Measurements from ENCODE around the gene NFILZ. TPM values are rescaled to one million over a fixed set of nuclear protein-coding genes. Genes with fewer than 3 reads are reported as not detected.

NFILZ gene
- total RNA-seq, 4 donors from 2014 or later: not detected

- TF ChIP-seq, protein P1, sequence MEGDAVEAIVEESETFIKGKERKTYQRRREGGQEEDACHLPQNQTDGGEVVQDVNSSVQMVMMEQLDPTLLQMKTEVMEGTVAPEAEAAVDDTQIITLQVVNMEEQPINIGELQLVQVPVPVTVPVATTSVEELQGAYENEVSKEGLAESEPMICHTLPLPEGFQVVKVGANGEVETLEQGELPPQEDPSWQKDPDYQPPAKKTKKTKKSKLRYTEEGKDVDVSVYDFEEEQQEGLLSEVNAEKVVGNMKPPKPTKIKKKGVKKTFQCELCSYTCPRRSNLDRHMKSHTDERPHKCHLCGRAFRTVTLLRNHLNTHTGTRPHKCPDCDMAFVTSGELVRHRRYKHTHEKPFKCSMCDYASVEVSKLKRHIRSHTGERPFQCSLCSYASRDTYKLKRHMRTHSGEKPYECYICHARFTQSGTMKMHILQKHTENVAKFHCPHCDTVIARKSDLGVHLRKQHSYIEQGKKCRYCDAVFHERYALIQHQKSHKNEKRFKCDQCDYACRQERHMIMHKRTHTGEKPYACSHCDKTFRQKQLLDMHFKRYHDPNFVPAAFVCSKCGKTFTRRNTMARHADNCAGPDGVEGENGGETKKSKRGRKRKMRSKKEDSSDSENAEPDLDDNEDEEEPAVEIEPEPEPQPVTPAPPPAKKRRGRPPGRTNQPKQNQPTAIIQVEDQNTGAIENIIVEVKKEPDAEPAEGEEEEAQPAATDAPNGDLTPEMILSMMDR (IDR thresholded peaks at IDR 0.05): no peak
- TF ChIP-seq POLR2AphosphoS5 (IDR thresholded peaks at IDR 0.05) (no peak), POLR2A (IDR thresholded peaks at IDR 0.05) (no peak), EP300 (IDR thresholded peaks at IDR 0.05) (no peak)
- peaks cover 0 to 86% of the 10 kb centered on the region in 2 donors for H3K36me3 ChIP-seq
- H3K27ac ChIP-seq: no peak overlapping the region
- no peaks in the 10 kb centered on the region for H3K27me3 ChIP-seq
- H3K9me3 ChIP-seq: peaks cover 0 to 7% (median 0%) of the 10 kb centered on the region in 3 donors
- 93 to 100% methylated on average over 1 to 2 of the region's 2 CpGs for WGBS, 2 donors (ENCODE audit: low coverage in 1 of 2)
- no peak for ATAC-seq
- peaks cover 0 to 10% (median 4%) of the 10 kb centered on the region in 3 donors for H3K4me1 ChIP-seq
- no peak overlapping the region for H3K4me3 ChIP-seq
Measured at GRCh38 chr19:8600064-8600463, 30.4 kb upstream of the NFILZ start.

DNA sequence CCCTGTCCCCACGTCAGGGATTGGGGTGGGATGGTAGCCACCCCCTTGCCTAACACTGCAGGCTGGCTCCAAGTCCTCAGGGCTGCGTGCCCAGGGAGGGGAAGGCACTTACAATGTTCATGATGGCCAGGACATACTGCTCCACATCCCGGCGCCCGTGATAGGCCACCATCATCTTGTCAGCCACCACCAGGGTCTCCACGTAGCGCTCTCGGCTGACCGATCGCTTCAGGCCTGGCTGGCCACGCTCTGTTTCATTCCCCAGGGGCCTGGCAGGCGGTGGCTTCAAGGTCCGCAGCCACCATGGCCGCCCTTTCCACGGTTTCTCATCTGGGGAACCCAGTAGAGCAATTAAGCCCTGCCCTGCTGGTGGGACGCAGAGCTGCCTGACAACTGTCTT is 29.6 kb upstream of the NFILZ start:
- H3K9me3 ChIP-seq: peaks cover 0 to 13% (median 0%) of the 10 kb centered on the region in 3 donors
- H3K4me1 ChIP-seq: peaks cover 0 to 2% (median 0%) of the 10 kb centered on the region in 3 donors
- no peak overlapping the region for H3K27ac ChIP-seq
- H3K4me3 ChIP-seq: no peak overlapping the region
- 100% methylated on average over 11 of the region's 16 CpGs; no CpG with 5 or more reads in 1 of the 2 donors for WGBS, 2 donors (ENCODE audit: low coverage in 1 of 2)
- TF ChIP-seq POLR2AphosphoS5 (IDR thresholded peaks at IDR 0.05) (no peak), POLR2A (IDR thresholded peaks at IDR 0.05) (no peak), EP300 (IDR thresholded peaks at IDR 0.05) (no peak)
- TF ChIP-seq, protein P1 (IDR thresholded peaks at IDR 0.05): no peak
- no peak for ATAC-seq
- peaks cover 0 to 88% of the 10 kb centered on the region in 2 donors for H3K36me3 ChIP-seq
- no peaks in the 10 kb centered on the region for H3K27me3 ChIP-seq

GRCh38 chr19:8601796-8602195 is 28.6 kb upstream of the NFILZ start:
- 71 to 100% methylated on average over 2 to 3 of the region's 5 CpGs for WGBS, 2 donors (ENCODE audit: low coverage in 1 of 2)
- TF ChIP-seq POLR2A (IDR thresholded peaks at IDR 0.05) (no peak), EP300 (IDR thresholded peaks at IDR 0.05) (no peak), POLR2AphosphoS5 (IDR thresholded peaks at IDR 0.05) (no peak)
- TF ChIP-seq, protein P1 (IDR thresholded peaks at IDR 0.05): no peak
- peaks cover 0 to 13% (median 0%) of the 10 kb centered on the region in 3 donors for H3K9me3 ChIP-seq
- H3K4me3 ChIP-seq: no peak overlapping the region
- no peaks in the 10 kb centered on the region for H3K27me3 ChIP-seq
- peaks cover 0 to under 1% (median 0%) of the 10 kb centered on the region in 3 donors for H3K4me1 ChIP-seq
- no peak for ATAC-seq
- peaks cover 0 to 79% of the 10 kb centered on the region in 2 donors for H3K36me3 ChIP-seq
- H3K27ac ChIP-seq: no peak overlapping the region

GRCh38 chr19:8605514-8605913 is 24.9 kb upstream of the NFILZ start:
- no peak for ATAC-seq
- peaks cover 0 to 47% of the 10 kb centered on the region in 2 donors for H3K36me3 ChIP-seq
- no peak for TF ChIP-seq POLR2AphosphoS5 (IDR thresholded peaks at IDR 0.05)
- TF ChIP-seq, protein P1 (IDR thresholded peaks at IDR 0.05): no peak
- no peak for TF ChIP-seq EP300 (IDR thresholded peaks at IDR 0.05)
- no peak for TF ChIP-seq POLR2A (IDR thresholded peaks at IDR 0.05)
- no peak overlapping the region for H3K4me3 ChIP-seq
- H3K27ac ChIP-seq: no peak overlapping the region
- H3K27me3 ChIP-seq: no peaks in the 10 kb centered on the region
- H3K4me1 ChIP-seq: peaks cover 0 to 36% (median 10%) of the 10 kb centered on the region in 3 donors
- H3K9me3 ChIP-seq: peaks cover 0 to 13% (median 0%) of the 10 kb centered on the region in 3 donors
- 97% methylated on average over 5 of the region's 17 CpGs; no CpG with 5 or more reads in 1 of the 2 donors for WGBS, 2 donors (ENCODE audit: low coverage in 1 of 2)

DNA sequence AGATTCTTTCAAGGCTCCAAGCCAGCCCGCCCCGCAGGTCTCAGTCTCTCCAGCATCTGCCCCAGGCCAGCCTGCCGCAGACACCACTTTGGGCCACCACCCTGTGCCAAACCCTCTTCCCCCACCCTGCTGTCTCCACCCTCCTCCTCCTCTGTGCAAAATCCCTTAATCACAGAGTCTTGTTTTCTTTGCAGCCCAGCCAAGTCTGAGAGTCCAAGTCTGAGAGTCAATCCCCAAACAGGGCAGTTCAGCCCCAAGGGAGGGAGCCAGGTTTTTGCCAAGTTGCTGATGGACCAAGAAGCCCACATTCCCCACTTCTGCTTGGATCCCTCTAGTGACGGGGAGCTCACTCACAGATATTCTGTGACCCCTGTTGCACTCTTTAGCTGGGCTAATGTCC is 23.0 kb upstream of the NFILZ start:
- no peak for TF ChIP-seq EP300 (IDR thresholded peaks at IDR 0.05)
- TF ChIP-seq POLR2AphosphoS5 (IDR thresholded peaks at IDR 0.05): no peak
- no peak for TF ChIP-seq POLR2A (IDR thresholded peaks at IDR 0.05)
- TF ChIP-seq, protein P1 (IDR thresholded peaks at IDR 0.05): no peak
- Histone ChIP-seq H3K9me3 (peaks cover 0 to 13% (median 0%) of the 10 kb centered on the region in 3 donors), H3K4me1 (peaks cover 0 to 51% (median 13%) of the 10 kb centered on the region in 3 donors), H3K36me3 (peaks cover 0 to 28% of the 10 kb centered on the region in 2 donors), H3K27me3 (no peaks in the 10 kb centered on the region), H3K27ac (peak overlapping the region in 1 of 4 donors; percentile 6), H3K4me3 (no peak overlapping the region)
- no peak for ATAC-seq
- 59 to 80% methylated on average over 1 to 4 of the region's 4 CpGs for WGBS, 2 donors (ENCODE audit: low coverage in 1 of 2)
